ENCODE measurements around the gene CDK11A. TPM values are rescaled to one million over a fixed set of nuclear protein-coding genes. Genes with fewer than 3 reads are reported as not detected.
"Not testable (repeated sequence)": the region's sequence is repeated elsewhere in the genome, so short reads cannot be mapped to it uniquely, and the experiment has no call there.

CDK11A gene
- polyA plus RNA-seq, 2 of the 4 experiments (the other 2 are of a cell fraction) = 6.7 to 36.4 TPM

GRCh38 chr1:1677718-1678580 is 46.2 kb downstream of the CDK11A start:
- peak overlapping the region in 1 of 2 experiments; percentile 56; a peak in 2 of 6 replicates for H3K27ac ChIP-seq
- WGBS (ENCODE audit: missing lambda C conversion rate) = 96% methylated on average over 37 of the region's 39 CpGs
- no peak for TF ChIP-seq EP300 (IDR thresholded peaks at IDR 0.05)
- no peak for TF ChIP-seq JUNB (IDR thresholded peaks at IDR 0.05)
- TF ChIP-seq CEBPB (IDR thresholded peaks at IDR 0.05) = no peak
- no peak for TF ChIP-seq CHD2 (IDR thresholded peaks at IDR 0.05; ENCODE audit: low read length, partially characterized antibody)
- no peak for TF ChIP-seq RFX5 (IDR thresholded peaks at IDR 0.05)
- no peak for TF ChIP-seq FOSL2 (IDR thresholded peaks at IDR 0.05)
- no peak for TF ChIP-seq FOSL2 (CRISPR knock-in tag; IDR thresholded peaks at IDR 0.05)
- no peak for TF ChIP-seq HDAC2 (IDR thresholded peaks at IDR 0.05)
- H3K9me3 ChIP-seq = no peaks in the 10 kb centered on the region
- peaks cover 7% of the 10 kb centered on the region; the same call in 1 of the 3 replicates for H3K4me1 ChIP-seq
- DNase-seq (ENCODE audit: low read depth in 1 of 2, low spot score in 1 of 2) (no peak), FAIRE-seq (no peak), ATAC-seq (no peak; a peak in 1 of 6 replicates)
- H3K4me3 ChIP-seq = no peak overlapping the region
- no peak overlapping the region for H3K4me2 ChIP-seq
- POLR2A ChIA-PET = no interaction called here
- CTCF ChIA-PET = interaction anchor here (0.5 to 1.5 kb wide), 3 partner anchors 12 to 234 kb away, joined by 4 to 5 read pairs (median 4); partner anchors contain the start of gene CDK11A

DNA sequence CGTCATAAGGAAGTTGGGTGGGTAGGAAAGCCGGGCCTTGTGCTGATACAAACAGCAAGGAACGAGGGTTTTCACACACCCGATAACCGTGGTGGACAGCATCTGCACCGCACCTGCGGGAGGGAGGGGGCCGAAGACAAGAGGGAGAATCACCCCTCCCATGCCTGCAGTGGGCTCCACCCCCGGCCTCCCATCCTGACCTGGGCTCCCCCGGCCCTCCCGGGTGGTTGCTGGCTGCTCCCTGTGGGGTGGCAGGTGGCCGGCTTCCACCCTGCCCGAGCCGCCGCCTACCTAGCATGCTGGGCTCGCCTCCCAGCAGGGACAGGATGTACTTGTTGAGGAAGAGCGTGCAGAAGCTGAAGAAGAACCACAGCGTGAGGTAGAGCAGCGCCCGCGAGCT is 48.1 kb downstream of the CDK11A start:
- H3K4me3 ChIP-seq; H3K9me3 ChIP-seq; CTCF ChIA-PET; ATAC-seq; FAIRE-seq; H3K27ac ChIP-seq; H3K4me2 ChIP-seq; H3K4me1 ChIP-seq; DNase-seq (ENCODE audit: low read depth in 1 of 2, low spot score in 1 of 2); POLR2A ChIA-PET: not testable (repeated sequence)
- WGBS (ENCODE audit: missing lambda C conversion rate) = 90% methylated on average over 2 of the region's 21 CpGs

DNA sequence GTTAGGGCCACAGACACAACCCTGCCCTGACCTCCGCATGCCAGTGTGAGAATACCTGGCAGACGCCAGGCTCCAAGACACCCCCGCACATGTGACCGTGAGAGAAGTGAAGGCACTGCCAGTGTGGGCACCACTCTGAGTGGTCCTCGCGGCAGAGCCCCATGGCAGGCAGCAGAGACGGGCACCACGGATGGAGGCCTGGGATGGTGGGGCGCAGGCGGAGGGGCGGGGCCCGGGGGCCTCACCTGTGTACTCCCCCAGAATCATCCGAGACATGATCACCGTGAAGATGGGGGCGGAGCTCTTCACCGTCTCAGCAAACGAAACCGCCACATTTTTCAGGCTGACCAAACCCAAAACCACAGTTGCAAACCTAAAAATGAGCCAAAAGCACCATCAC is 48.9 kb downstream of the CDK11A start:
- WGBS (ENCODE audit: missing lambda C conversion rate) = 95% methylated on average over 7 of the region's 18 CpGs
- DNase-seq (ENCODE audit: low read depth in 1 of 2, low spot score in 1 of 2); H3K4me2 ChIP-seq; H3K27ac ChIP-seq; ATAC-seq; POLR2A ChIA-PET; H3K9me3 ChIP-seq; H3K4me3 ChIP-seq; FAIRE-seq; CTCF ChIA-PET; H3K4me1 ChIP-seq: not testable (repeated sequence)

GRCh38 chr1:1674806-1675205 is 49.4 kb downstream of the CDK11A start:
- POLR2A ChIA-PET; DNase-seq (ENCODE audit: low read depth in 1 of 2, low spot score in 1 of 2); H3K27ac ChIP-seq; CTCF ChIA-PET; H3K9me3 ChIP-seq; FAIRE-seq; ATAC-seq; H3K4me2 ChIP-seq; H3K4me1 ChIP-seq; H3K4me3 ChIP-seq: not testable (repeated sequence)
- WGBS (ENCODE audit: missing lambda C conversion rate) = 84% methylated on average over 8 of the region's 21 CpGs

GRCh38 chr1:1672181-1672965 is 51.8 kb downstream of the CDK11A start:
- DNase-seq (ENCODE audit: low read depth in 1 of 2, low spot score in 1 of 2) (no peak), FAIRE-seq (no peak), ATAC-seq (no peak)
- Histone ChIP-seq H3K4me1 (no peaks in the 10 kb centered on the region), H3K27ac (no peak overlapping the region), H3K9me3 (no peaks in the 10 kb centered on the region), H3K4me2 (no peak overlapping the region), H3K4me3 (no peak overlapping the region)
- ChIA-PET CTCF (no interaction called here), POLR2A (no interaction called here)
- 86% methylated on average over 24 of the region's 25 CpGs for WGBS (ENCODE audit: missing lambda C conversion rate)
- TF ChIP-seq CBX8 (IDR thresholded peaks at IDR 0.05) (no peak), NFE2L2 (conservative IDR thresholded peaks at IDR 0.05; ENCODE audit: low read length) (no peak), KDM1A (IDR thresholded peaks at IDR 0.05; ENCODE audit: low read depth) (no peak), KDM5A (IDR thresholded peaks at IDR 0.05) (no peak), EP300 (IDR thresholded peaks at IDR 0.05) (no peak), HOXB5 (CRISPR knock-in tag; IDR thresholded peaks at IDR 0.05) (no peak), ZFP36 (IDR thresholded peaks at IDR 0.05; ENCODE audit: borderline replicate concordance, partially characterized antibody) (no peak), RCOR1 (IDR thresholded peaks at IDR 0.05; ENCODE audit: low read depth, low read length) (no peak), HOXB13 (CRISPR knock-in tag; IDR thresholded peaks at IDR 0.05; ENCODE audit: low read depth) (no peak), BHLHE40 (IDR thresholded peaks at IDR 0.05; ENCODE audit: low read depth, low read length) (no peak), CEBPB (IDR thresholded peaks at IDR 0.05) (no peak), CTCF (IDR thresholded peaks at IDR 0.05) (no peak), CHD2 (IDR thresholded peaks at IDR 0.05; ENCODE audit: low read length, partially characterized antibody) (no peak), HEYL (CRISPR knock-in tag; IDR thresholded peaks at IDR 0.05) (no peak), POLR2AphosphoS2 (conservative IDR thresholded peaks at IDR 0.05; ENCODE audit: low read length) (no peak), RAD21 (conservative IDR thresholded peaks at IDR 0.05 in 1 of 2, IDR thresholded peaks at IDR 0.05 in 1 of 2) (no peak), JUN (IDR thresholded peaks at IDR 0.05) (no peak), RNF2 (IDR thresholded peaks at IDR 0.05; ENCODE audit: borderline replicate concordance, low read depth) (no peak)
- TF ChIP-seq, protein P1, sequence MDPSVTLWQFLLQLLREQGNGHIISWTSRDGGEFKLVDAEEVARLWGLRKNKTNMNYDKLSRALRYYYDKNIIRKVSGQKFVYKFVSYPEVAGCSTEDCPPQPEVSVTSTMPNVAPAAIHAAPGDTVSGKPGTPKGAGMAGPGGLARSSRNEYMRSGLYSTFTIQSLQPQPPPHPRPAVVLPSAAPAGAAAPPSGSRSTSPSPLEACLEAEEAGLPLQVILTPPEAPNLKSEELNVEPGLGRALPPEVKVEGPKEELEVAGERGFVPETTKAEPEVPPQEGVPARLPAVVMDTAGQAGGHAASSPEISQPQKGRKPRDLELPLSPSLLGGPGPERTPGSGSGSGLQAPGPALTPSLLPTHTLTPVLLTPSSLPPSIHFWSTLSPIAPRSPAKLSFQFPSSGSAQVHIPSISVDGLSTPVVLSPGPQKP (IDR thresholded peaks at IDR 0.05; ENCODE audit: low read depth, low read length) = no peak

All from A549 (cell line).